ENCODE results near the gene PDIA5.

PDIA5 gene
- total RNA-seq: 4.0 to 4.8 reads per million in 2 donors

- peak; percentile 2 for DNase-seq
Observed at GRCh38 chr3:123066896-123067688, at the start of gene PDIA5. Gene PDIA5 (plus strand): TSS chr3:123067025. CDS start chr3:123067165, 140 bp downstream.

- DNase-seq: no peak
Observed at GRCh38 chr3:123018683-123019082, 48.1 kb upstream of the PDIA5 start.

GRCh38 chr3:123019161-123019560, 47.7 kb upstream of the PDIA5 start:
- DNase-seq: no peak

GRCh38 chr3:123019591-123019990, 47.2 kb upstream of the PDIA5 start:
- DNase-seq: no peak

- no peak for DNase-seq
Observed at GRCh38 chr3:123020709-123021108, 46.1 kb upstream of the PDIA5 start.

GRCh38 chr3:123021388-123021787, 45.4 kb upstream of the PDIA5 start:
- DNase-seq: no peak

- no peak for DNase-seq
Observed at GRCh38 chr3:123021996-123022510, 44.8 kb upstream of the PDIA5 start.

GRCh38 chr3:123024056-123024455, 42.8 kb upstream of the PDIA5 start:
- no peak for DNase-seq

- no peak for DNase-seq
Observed at GRCh38 chr3:123025642-123026521, 40.9 kb upstream of the PDIA5 start.

GRCh38 chr3:123026565-123027291, 40.1 kb upstream of the PDIA5 start:
- DNase-seq: no peak

- DNase-seq: no peak
Observed at GRCh38 chr3:123027292-123028232, 39.3 kb upstream of the PDIA5 start, which contains the start of gene SEMA5B. Gene SEMA5B (minus strand): TSS chr3:123027763. CDS start chr3:122961263, 66,500 bp downstream.

GRCh38 chr3:123028233-123028828, 38.5 kb upstream of the PDIA5 start:
- no peak for DNase-seq

GRCh38 chr3:123031051-123031450, 35.8 kb upstream of the PDIA5 start:
- DNase-seq: no peak

GRCh38 chr3:123032057-123032456, 34.8 kb upstream of the PDIA5 start:
- no peak for DNase-seq

- DNase-seq: no peak
Observed at GRCh38 chr3:123034120-123034519, 32.7 kb upstream of the PDIA5 start.

GRCh38 chr3:123034996-123035395, 31.8 kb upstream of the PDIA5 start:
- no peak for DNase-seq

GRCh38 chr3:123036352-123037014, 30.3 kb upstream of the PDIA5 start:
- no peak for DNase-seq

- DNase-seq: no peak
Observed at GRCh38 chr3:123037015-123037375, 29.8 kb upstream of the PDIA5 start.

GRCh38 chr3:123038751-123039150, 28.1 kb upstream of the PDIA5 start:
- DNase-seq: no peak

GRCh38 chr3:123039178-123039577, 27.6 kb upstream of the PDIA5 start:
- DNase-seq: no peak

- DNase-seq: no peak
Observed at GRCh38 chr3:123042413-123042812, 24.4 kb upstream of the PDIA5 start.
